Measurements from ENCODE around the gene ZNF76.
"Not testable (repeated sequence)": the region's sequence is repeated elsewhere in the genome, so short reads cannot be mapped to it uniquely, and the experiment has no call there.

Gene ZNF76

DNA sequence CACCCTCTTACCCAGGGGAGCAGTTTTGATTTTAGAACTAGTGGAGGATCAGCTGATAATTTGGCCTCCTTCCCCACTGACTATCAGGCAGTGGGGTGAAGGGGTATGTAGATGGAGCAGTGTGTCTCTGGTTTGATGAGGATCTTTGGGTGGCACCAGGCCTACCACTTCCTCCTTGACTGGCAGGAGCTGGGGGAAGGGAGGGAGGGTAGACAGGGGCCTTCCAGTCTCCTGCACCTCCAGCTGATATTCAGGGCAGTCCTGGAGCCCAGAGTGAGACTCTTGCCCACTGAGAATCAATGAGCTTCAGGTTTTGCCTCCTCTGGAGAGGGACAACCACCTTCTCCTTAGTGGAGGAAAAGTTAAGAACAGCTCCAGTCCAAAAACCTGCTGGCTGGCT lies 41.3 kb downstream of the ZNF76 start:
- no peak for DNase-seq (ENCODE audit: low spot score)

DNA sequence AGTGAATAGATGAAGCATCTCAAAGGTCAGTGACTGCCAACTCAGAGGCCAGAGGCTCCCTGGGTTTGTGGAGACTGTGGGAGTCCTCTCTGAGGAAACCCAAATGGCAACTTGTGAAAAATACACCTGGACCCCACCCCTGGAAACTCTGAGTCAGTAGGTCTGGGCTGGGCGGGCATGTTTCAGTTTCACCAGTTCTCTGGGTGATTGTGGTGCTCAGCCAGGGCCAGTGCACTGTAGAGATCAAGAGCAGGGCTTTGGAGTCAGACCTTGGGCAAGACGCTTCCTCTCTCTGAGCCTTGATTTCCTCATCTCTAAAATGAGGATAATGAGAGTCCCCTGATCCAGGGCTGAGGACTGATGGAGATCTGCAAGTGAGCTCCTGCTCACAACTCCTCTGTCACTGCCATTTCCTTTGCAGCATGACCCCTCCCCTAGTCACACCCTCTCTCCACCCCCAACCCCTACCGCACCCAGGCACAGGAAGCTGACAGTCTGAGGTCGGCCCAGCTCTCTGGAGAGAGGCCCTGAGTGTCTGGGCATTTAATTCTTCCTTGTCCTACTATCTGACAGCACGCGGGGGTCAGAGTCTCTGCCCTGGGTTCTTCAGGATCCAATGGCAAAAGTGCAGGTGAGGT lies 43.2 kb downstream of the ZNF76 start:
- DNase-seq (ENCODE audit: low spot score): no peak

DNA sequence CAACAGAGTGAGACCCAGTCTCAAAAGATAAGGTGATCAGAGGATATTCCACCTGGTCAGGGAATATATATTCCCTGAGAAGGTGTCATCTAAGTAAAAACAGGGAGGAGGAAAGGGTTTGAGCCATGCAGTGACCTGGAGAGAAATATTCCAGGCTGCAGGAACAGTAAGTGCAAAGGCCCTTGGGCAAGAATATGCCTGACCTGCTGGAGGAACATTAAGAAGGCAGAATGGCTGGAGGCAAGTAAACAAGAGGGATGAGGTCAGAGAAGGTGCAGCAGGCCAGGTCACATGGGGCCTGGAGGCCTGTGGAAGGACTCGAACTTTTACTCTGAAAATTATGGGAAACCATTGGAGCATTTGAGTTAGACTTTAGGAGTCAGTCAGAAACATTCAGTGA lies 44.8 kb downstream of the ZNF76 start:
- no peak for DNase-seq (ENCODE audit: low spot score)

DNA sequence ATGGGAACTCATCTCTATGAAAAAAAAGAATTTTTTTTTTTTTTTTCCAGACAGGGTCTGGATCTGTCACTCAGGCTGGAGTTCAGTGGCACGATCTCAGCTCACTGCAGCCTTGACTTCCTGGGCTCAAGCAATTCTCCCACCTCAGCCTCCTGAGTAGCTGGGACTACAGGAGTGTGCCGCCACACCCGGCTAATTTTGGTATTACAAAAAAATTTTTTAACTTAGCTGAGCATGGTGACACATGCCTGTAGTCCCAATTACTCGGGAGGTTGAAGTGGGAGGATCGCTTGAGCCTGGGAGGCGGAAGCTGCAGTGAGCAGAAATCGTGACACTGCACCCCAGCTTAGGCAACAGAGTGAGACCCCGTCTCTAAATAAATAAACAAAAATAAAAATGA lies 45.6 kb downstream of the ZNF76 start:
- no peak for DNase-seq (ENCODE audit: low spot score)

DNA sequence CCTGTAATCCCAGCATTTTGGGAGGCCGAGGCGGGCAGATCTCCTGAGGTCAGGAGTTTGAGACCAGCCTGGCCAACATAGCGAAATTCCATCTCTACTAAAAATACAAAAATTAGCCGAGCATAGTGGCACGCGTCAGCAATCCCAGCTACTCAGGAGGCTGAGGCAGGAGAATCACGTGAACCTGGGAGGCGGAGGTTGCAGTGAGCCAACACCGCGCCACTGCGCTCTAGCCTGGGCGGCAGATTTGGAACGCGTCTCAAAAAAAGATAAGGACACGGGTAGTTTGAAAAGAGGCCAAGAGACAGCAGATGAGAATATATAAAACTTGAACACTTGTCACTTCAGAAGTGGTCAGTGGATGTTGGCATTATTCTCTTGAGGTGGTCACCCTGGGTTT lies 47.6 kb downstream of the ZNF76 start:
- not testable (repeated sequence) for DNase-seq (ENCODE audit: low spot score)

DNA sequence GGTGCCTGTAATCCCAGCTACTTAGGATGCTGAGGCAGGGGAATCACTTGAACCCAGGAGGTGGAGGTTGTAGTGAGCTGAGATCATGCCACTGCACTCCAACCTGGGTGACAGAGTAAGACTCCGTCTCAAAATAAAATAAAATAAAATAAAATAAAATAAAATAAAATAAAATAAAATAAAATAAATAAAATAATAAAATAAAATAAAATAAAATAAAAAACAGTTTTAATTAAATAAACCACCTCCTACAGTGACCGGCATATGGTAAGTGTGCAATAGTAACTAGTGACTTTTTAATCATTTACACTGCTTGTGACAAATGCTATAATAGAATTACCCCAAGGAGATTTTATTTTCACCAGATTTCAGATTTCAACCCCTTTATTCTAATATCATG lies 49.0 kb downstream of the ZNF76 start:
- DNase-seq (ENCODE audit: low spot score): not testable (repeated sequence)

DNA sequence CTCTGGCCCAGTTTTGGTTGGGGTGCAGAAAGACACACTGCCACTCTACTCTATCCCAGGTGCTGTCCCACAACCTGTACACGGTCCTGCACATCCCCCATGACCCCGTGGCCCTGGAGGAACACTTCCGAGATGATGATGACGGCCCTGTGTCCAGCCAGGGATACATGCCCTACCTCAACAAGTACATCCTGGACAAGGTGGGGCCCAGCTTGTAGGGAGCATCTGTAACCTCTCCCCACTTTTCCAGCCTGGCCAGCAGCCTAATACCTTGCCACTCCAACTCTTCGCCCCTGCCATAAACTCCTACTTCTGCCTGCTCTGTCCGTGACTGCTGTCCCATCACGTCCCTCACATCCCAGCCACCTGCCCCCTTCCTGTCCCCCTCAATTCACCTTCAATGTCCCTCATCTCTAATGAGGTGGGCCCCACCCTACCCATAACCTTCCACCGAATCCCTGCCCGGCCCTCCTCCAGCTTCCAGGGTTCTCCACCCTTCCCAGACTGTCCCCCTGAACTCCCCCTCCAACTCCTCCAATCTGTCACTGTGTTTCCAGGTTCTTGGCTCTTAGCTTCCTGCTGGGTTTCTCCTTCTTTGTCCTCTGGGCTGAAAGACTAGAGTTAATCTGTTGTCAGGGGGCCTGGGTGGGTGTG lies 50.2 kb downstream of the ZNF76 start:
- no peak for DNase-seq (ENCODE audit: low spot score)

DNA sequence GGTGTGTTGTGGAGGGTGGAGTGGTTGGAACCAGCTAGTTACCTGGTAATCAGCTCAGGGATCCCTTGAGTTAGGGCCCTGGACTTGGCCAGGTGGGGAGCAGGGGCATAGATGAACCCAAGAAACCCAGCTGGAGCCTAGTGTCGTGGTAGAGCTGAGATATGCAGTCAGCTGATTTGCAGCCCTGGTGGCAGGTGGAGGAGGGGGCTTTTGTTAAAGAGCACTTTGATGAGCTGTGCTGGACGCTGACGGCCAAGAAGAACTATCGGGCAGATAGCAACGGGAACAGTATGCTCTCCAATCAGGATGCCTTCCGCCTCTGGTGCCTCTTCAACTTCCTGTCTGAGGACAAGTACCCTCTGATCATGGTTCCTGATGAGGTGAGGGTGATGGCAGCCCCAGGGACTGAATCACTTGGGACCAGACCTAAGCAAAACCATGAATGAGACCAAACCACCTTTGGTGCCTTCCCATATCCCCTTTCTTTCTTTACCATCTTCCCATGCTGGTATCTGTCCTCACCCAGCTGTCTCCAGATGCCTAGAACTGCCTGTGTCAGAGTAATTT lies 50.8 kb downstream of the ZNF76 start:
- DNase-seq (ENCODE audit: low spot score): no peak

DNA sequence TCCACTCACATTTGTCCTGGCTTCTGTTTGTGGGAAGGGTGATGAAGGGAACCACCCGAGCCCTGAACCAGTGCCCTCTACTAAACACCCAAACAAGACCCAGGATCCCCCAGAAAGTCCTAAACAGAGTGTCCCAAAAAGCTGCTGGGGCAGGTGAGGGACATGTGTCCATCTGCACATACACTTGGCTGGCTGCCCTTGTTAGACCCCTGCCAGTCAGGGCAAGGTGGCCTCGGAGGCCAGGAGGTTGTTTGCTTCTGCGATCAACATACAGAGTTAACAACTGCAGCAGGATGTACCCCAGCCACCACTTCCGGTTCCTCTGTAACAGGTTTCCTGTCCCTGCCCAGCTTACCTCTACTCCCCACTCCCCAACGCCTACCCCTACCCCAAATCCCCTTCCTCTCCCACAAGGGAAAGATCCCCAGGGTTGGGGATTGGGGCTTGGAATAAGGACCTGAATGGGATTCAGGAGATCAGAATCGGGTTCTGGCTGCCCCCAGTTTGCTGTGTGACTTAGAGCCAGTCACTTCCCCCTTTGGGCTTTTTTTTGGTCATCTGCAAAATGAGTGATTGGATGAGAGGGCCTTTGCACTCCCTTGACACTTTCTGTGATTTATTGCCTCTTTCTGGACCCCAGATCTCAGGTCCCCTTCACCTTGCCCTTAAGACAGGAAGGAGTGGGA lies 52.0 kb downstream of the ZNF76 start:
- no peak for DNase-seq (ENCODE audit: low spot score)

DNA sequence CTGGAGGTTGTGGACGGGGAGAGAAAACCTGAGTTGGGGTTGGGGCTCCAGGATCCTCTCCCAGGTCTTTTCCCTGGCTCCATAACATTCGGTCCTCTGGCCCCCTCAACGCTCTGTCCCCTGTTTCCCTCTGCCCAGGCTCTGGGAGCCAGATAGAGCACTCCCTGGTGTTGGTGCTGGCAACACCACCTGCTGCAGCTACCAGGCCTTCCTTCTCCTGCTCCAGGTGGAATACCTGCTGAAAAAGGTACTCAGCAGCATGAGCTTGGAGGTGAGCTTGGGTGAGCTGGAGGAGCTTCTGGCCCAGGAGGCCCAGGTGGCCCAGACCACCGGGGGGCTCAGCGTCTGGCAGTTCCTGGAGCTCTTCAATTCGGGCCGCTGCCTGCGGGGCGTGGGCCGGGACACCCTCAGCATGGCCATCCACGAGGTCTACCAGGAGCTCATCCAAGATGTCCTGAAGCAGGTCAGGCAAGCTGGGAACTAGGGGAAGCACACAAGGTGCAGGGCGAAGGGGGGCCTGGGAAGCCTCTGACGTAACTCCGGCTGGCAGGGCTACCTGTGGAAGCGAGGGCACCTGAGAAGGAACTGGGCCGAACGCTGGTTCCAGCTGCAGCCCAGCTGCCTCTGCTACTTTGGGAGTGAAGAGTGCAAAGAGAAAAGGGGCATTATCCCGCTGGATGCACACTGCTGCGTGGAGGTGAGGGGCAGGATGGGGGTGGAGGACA lies 52.7 kb downstream of the ZNF76 start:
- DNase-seq (ENCODE audit: low spot score): no peak

DNA sequence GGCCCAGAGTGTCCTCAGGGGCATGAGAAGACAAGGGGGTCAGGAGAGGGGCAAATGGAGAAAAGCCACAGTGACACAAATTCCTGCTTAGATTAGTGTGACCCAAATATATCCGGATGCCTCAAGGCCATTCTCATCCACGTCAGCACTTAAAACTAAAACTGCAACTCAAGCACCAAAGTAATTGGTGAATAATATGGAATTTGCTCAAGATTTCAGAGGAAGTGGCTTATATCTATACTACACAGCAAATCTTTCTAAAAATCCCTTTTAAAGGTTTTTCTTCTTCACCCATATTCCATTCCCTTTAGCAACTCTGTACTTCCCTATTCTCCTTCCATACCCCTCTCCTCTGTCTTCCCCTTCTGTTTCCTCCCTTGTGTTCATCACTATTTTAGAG lies 53.3 kb downstream of the ZNF76 start:
- DNase-seq (ENCODE audit: low spot score): no peak

DNA sequence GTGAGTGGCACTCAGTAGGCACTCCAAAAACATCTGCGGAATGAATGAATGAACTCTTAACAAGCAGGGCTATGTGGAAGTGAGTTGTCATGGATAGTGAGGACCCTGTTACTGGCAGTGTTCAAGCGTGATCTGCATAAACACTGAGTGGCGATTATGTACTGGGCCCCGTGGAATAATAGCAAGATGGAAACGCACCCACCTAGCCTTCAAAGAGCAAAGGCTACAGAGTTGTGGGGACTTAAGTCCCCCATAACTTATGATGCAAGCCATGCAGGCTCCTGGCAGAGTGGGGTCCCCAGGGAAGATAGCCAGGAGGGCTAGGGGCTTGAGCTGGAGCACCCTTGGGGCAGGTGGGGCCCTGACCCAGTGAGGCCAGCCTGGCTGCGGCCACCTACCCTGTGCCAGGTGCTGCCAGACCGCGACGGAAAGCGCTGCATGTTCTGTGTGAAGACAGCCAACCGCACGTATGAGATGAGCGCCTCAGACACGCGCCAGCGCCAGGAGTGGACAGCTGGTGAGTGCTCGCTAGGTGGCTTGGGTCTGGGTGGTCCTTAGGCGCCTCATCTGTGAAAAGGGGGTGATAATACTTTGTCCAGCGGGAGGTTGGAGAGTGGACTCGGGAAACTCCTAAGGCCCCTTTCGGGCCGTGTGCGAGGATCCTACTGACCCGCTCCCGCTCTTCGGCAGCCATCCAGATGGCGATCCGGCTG lies 58.1 kb downstream of the ZNF76 start:
- no peak for DNase-seq (ENCODE audit: low spot score)

DNA sequence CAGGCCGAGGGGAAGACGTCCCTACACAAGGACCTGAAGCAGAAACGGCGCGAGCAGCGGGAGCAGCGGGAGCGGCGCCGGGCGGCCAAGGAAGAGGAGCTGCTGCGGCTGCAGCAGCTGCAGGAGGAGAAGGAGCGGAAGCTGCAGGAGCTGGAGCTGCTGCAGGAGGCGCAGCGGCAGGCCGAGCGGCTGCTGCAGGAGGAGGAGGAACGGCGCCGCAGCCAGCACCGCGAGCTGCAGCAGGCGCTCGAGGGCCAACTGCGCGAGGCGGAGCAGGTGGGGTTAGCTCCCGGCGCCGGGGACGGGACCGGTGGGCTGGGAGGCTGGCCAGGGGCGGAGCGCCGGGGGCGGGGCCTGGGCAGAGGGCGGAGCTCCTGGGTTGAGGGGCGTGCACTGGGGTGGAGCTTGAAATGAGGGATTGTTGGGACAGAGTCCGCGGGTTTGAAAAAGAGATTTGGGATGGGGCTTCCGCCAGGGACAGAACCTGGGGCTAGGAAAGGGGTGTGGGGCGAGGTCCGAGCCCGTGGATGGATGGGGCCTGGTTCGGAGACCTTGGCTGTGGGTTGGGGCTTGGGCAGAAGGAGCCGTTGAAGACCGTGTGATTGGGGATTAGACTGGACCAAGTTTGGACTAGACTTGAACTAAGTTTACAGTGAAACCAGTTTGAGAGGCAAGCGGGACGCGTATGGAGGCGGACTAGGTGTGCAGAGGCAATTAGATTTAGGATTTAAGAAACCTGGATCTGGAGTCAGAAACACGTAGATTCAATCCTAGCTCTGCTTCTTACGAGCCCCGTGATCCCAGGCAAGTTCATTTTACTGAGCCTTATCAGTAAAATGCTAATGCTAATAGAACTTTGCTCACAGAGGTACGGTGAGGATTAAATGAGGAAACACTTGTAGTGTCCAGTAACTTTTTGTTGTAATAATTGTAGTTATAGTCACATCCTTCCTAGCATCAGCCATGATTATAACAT lies 58.9 kb downstream of the ZNF76 start:
- peak; percentile 99 for DNase-seq (ENCODE audit: low spot score)

DNA sequence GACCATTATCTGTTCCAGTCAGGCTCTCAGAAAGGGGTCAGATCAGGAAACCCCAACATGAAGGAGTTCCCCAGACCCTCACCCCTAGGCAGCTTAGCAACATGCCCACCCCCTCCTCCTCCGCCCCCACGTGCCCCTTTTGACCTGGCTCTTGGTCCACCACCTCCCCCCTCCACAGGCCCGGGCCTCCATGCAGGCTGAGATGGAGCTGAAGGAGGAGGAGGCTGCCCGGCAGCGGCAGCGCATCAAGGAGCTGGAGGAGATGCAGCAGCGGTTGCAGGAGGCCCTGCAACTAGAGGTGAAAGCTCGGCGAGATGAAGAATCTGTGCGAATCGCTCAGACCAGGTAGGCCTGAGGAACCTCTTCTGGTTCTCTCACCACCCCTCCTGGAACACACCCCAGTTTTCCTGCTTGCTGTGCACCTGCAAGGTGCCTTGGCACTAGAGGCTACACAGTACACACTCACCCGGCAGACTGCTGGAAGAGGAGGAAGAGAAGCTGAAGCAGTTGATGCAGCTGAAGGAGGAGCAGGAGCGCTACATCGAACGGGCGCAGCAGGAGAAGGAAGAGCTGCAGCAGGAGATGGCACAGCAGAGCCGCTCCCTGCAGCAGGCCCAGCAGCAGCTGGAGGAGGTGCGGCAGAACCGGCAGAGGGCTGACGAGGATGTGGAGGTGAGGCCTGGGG lies 60.0 kb downstream of the ZNF76 start:
- DNase-seq (ENCODE audit: low spot score): peak; percentile 32

DNA sequence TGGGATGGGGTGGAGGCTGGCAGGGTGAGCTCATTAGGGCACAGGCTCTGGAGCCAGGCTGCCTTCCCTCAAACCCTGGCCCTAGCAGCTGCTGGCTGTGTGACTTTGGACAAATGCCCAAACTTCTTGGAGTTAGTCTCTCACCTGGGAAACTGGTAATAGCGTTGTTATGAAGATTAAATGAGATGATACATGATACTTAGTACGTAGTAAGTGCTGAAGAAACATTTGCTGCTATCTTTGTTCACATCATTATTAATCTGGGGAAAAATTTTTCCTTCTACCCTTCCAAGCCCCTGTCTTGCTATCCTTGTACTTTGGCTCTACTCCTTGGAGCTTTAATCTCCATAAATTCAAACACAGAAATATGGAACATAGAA lies 60.5 kb downstream of the ZNF76 start:
- no peak for DNase-seq (ENCODE audit: low spot score)

DNA sequence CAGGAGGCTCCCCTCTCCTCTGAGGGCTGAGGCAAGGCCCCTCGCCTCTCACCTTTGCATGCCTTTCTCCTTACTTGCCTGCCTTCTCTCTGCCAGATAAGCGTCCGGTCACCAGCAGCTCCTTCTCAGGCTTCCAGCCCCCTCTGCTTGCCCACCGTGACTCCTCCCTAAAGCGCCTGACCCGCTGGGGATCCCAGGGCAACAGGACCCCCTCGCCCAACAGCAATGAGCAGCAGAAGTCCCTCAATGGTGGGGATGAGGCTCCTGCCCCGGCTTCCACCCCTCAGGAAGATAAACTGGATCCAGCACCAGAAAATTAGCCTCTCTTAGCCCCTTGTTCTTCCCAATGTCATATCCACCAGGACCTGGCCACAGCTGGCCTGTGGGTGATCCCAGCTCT lies 61.6 kb downstream of the ZNF76 start:
- DNase-seq (ENCODE audit: low spot score): no peak

DNA sequence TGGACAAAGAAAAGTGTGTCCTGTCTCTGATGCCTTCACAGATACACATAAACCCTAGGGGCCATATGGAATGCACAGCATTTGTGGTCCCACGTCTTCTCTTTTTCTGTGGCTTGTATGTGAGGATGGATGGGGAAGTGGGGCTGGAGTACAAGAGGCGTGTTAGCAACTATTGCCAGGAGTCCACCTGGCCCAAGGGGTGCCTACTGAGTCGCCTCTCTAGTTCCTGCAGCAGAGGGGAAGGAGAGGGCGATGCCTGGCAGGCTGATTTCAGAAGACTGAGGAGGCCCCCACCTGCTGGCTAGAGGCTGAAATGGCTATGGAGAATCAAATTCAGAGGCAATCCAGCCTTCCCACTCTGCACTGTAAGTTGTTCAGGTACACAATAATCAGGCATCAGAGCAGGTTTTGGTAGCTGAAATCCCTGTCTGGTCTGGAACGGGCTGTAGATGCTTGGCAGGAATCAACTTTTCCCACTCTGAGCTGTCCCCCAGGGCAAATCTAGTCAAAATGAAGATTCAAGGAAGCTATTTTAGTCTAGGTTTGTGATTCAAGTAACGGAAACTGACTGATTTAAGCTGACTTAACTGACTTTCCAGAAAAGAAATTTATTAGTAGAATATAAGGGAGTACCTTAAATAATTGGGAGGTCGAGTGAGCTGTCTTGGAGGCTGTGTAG lies 68.0 kb downstream of the ZNF76 start:
- peak; percentile 77 for DNase-seq (ENCODE audit: low spot score)

DNA sequence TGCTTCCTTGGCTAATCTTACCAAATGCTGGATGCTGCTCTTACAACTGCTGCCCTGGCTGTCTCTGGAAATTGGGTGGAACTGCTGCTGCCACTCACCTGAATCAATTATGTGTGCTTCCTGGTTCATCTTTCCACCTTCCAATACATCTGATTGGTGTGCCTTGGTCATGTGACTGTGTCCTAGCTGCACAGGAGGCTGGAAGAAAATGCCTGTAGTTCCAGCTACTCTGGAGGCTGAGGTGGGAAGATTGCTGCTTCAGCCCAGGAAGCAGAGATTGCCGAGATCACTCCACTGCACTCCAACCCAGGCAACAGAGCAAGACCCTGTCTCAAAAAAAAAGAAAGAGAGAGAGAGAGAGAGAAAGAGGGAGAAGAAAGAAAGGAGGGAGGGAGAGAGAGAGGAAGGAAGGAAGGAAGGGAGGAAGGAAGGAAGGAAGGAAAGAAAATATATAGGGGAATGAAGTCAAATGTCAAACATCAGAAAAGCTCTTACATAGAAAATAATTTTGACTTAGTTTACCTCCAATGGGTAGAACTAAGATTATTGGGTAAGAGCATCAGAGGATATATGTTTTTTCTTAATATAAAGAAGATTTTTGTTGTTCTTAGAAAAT lies 68.7 kb downstream of the ZNF76 start:
- DNase-seq (ENCODE audit: low spot score): no peak

DNA sequence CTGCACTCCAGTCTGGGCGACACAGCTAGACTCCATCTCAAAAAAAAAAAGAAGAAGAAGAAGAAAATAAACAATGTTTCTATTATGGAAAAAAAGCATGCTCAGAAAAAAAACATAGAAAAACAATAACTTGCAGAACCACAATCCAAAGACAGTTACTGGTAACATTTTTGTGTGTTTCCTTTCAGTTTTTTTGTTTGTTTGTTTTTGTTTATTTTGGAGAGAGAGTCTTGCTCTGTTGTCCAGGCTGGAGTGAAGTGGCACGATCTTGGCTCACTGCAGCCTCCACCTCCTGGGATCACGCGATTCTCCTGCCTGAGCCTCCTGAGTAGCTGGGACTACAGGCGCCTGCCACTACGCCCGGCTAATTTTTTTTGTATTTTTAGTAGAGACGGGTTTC lies 69.4 kb downstream of the ZNF76 start:
- DNase-seq (ENCODE audit: low spot score): not testable (repeated sequence)
